Measurements from ENCODE around the gene DHX30.

DHX30 gene

GRCh38 chr3:47846186-47846879 is 43.4 kb downstream of the DHX30 start:
- peak; percentile 26; the same call in 1 of the 2 replicates for TF ChIP-seq ZNF600 (tag by site-specific recombination; IDR thresholded peaks at IDR 0.05)
- no peak for TF ChIP-seq SP3 (tag by site-specific recombination; IDR thresholded peaks at IDR 0.05)
- no peak for TF ChIP-seq ZNF280D (tag by site-specific recombination; IDR thresholded peaks at IDR 0.05)
- no peak for TF ChIP-seq TSHZ1 (tag by site-specific recombination; IDR thresholded peaks at IDR 0.05; ENCODE audit: borderline replicate concordance)
- TF ChIP-seq ZNF692 (tag by site-specific recombination; IDR thresholded peaks at IDR 0.05) = no peak
- H3K4me1 ChIP-seq (ENCODE audit: control insufficient read depth, insufficient read depth, low read length) = no peaks in the 10 kb centered on the region
- H3K4me3 ChIP-seq (ENCODE audit: low read depth, low read length) = no peak overlapping the region
- no peak overlapping the region for H3K27ac ChIP-seq (ENCODE audit: extremely low read depth, low read depth, low read length)
- CTCF ChIA-PET = no interaction called here
- no peaks in the 10 kb centered on the region for H3K9me3 ChIP-seq (ENCODE audit: control insufficient read depth, insufficient read depth, low read depth, low read length)
- POLR2A ChIA-PET = no interaction called here
- H3K36me3 ChIP-seq (ENCODE audit: control insufficient read depth in 2 of 2, insufficient read depth in 1 of 2, low read length in 2 of 2) = peaks cover 0 to 98% of the 10 kb centered on the region in 2 experiments; a peak in 2 of 3 replicates

- Histone ChIP-seq H3K36me3 (ENCODE audit: control insufficient read depth in 2 of 2, insufficient read depth in 1 of 2, low read length in 2 of 2) (peaks cover 0 to 96% of the 10 kb centered on the region in 2 experiments; a peak in 2 of 3 replicates), H3K4me1 (ENCODE audit: control insufficient read depth, insufficient read depth, low read length) (no peaks in the 10 kb centered on the region), H3K9me3 (ENCODE audit: control insufficient read depth, insufficient read depth, low read depth, low read length) (no peaks in the 10 kb centered on the region), H3K4me3 (ENCODE audit: low read depth, low read length) (no peak overlapping the region), H3K27ac (ENCODE audit: extremely low read depth, low read depth, low read length) (no peak overlapping the region)
- TF ChIP-seq PATZ1 (tag by site-specific recombination; IDR thresholded peaks at IDR 0.05) = 0 out of 2 replicates have a peak, but pooled peaks have one; percentile 12
- TF ChIP-seq ZNF623 (tag by site-specific recombination; IDR thresholded peaks at IDR 0.05) = no peak
- CTCF ChIA-PET = no interaction called here
- POLR2A ChIA-PET = no interaction called here
These were observed 43.9 kb downstream of the DHX30 start for GRCh38 chr3:47846880-47847248.

- POLR2A ChIA-PET = no interaction called here
- Histone ChIP-seq H3K27ac (ENCODE audit: extremely low read depth, low read depth, low read length) (no peak overlapping the region), H3K36me3 (ENCODE audit: control insufficient read depth in 2 of 2, insufficient read depth in 1 of 2, low read length in 2 of 2) (peaks cover 0 to 96% of the 10 kb centered on the region in 2 experiments; a peak in 2 of 3 replicates), H3K4me3 (ENCODE audit: low read depth, low read length) (no peak overlapping the region), H3K9me3 (ENCODE audit: control insufficient read depth, insufficient read depth, low read depth, low read length) (no peaks in the 10 kb centered on the region), H3K4me1 (ENCODE audit: control insufficient read depth, insufficient read depth, low read length) (no peaks in the 10 kb centered on the region)
- CTCF ChIA-PET = no interaction called here
- TF ChIP-seq PATZ1 (tag by site-specific recombination; IDR thresholded peaks at IDR 0.05) = 0 out of 2 replicates have a peak, but pooled peaks have one; percentile 2
- no peak for TF ChIP-seq ZNF777 (tag by site-specific recombination; IDR thresholded peaks at IDR 0.05; ENCODE audit: borderline replicate concordance)
These were observed 44.3 kb downstream of the DHX30 start for GRCh38 chr3:47847260-47847659.
